ENCODE results near the gene ZSCAN16. TPM values are rescaled to one million over a fixed set of nuclear protein-coding genes. Genes with fewer than 3 reads are reported as not detected.
"Not testable (repeated sequence)": the region's sequence is repeated elsewhere in the genome, so short reads cannot be mapped to it uniquely, and the experiment has no call there.

The ZSCAN16 gene
- total RNA-seq (10 to 100 TPM in 2 of 7 donors, 1 to 10 TPM in 5; 6.2 to 11.7 (median 8.4) TPM), polyA plus RNA-seq (10 to 100 TPM in 1 of 3 donors, 1 to 10 TPM in 2; 8.6 to 11.1 (median 8.8) TPM)
- long read RNA-seq, donor 1, partial matches to known transcripts: 26 of 27 reads
- long read RNA-seq, donor 1, other reads (novel, unspliced or antisense): 0 of 27 reads
- long read RNA-seq, donor 2, partial matches to known transcripts: 0 of 2 reads
- long read RNA-seq, donor 2, other reads (novel, unspliced or antisense): 0 of 2 reads

- Histone ChIP-seq H3K36me3 (peaks cover 0 to 74% (median 33%) of the 10 kb centered on the region in 6 donors), H3K9me3 (no peaks in the 10 kb centered on the region), H3K27me3 (replicated peaks in 1 of 7) (no peaks in the 10 kb centered on the region), H3K4me1 (peaks cover 18 to 55% (median 32%) of the 10 kb centered on the region in 6 donors), H3K27ac (peak within 1 kb of the TSS; percentile 67 to 90 (median 83)), H3K4me3 (peak within 1 kb of the TSS; percentile 59 to 83 (median 63))
- intact Hi-C loops (cut with DNase I; ENCODE audit: low total_unique reads): no loop called here
- 0 to 1% (median 0%) methylated on average over 25 to 28 of the region's 28 CpGs for WGBS, 5 donors
- TF ChIP-seq POLR2A (IDR thresholded peaks at IDR 0.05): no peak
- peak; percentile 78 to 82 (median 82) for TF ChIP-seq POLR2AphosphoS5 (IDR thresholded peaks at IDR 0.05)
- peak; percentile 95 for DNase-seq
These were observed at the start of gene ZSCAN16 for GRCh38 chr6:28124350-28124970. ZSCAN16 (plus strand) TSS chr6:28124609; CDS start chr6:28125444, 835 bp downstream.

GRCh38 chr6:28078050-28078449, 46.4 kb upstream of the ZSCAN16 start:
- H3K27me3 ChIP-seq (replicated peaks in 1 of 7): no peaks in the 10 kb centered on the region
- DNase-seq: no peak
- H3K4me3 ChIP-seq: no peak overlapping the region
- intact Hi-C loops (cut with DNase I; ENCODE audit: low total_unique reads): no loop called here
- peaks cover 2 to 24% (median 17%) of the 10 kb centered on the region in 6 donors for H3K4me1 ChIP-seq
- no peak overlapping the region for H3K27ac ChIP-seq
- TF ChIP-seq CTCF (IDR thresholded peaks at IDR 0.05 in 8 of 11, conservative IDR thresholded peaks at IDR 0.05 in 3 of 11) (no peak), POLR2AphosphoS5 (IDR thresholded peaks at IDR 0.05) (no peak), POLR2A (IDR thresholded peaks at IDR 0.05) (no peak)
- no peaks in the 10 kb centered on the region for H3K36me3 ChIP-seq
- no peaks in the 10 kb centered on the region for H3K9me3 ChIP-seq

GRCh38 chr6:28078836-28079235, 45.6 kb upstream of the ZSCAN16 start:
- no peak for DNase-seq
- 86 to 91% (median 87%) methylated on average over 6 of the region's 6 CpGs for WGBS, 5 donors

GRCh38 chr6:28080381-28080630, 44.1 kb upstream of the ZSCAN16 start, which contains the start of gene ZNF165:
ZNF165 (plus strand) TSS chr6:28080568; CDS start chr6:28085481, 4,913 bp downstream.
- H3K27me3 ChIP-seq (replicated peaks in 1 of 7); H3K36me3 ChIP-seq; H3K9me3 ChIP-seq; DNase-seq; intact Hi-C loops (cut with DNase I; ENCODE audit: low total_unique reads): not testable (repeated sequence)
- Histone ChIP-seq H3K27ac (peak within 1 kb of the TSS; percentile 77 to 95 (median 85)), H3K4me3 (peak within 1 kb of the TSS; percentile 68 to 94 (median 77)), H3K4me1 (peaks cover 2 to 24% (median 17%) of the 10 kb centered on the region in 6 donors)
- WGBS, 5 donors: 0 to 2% (median 1%) methylated on average over 15 of the region's 15 CpGs

More at GRCh38 chr6:28078836-28079235, 45.6 kb upstream of the ZSCAN16 start:
- H3K4me1 ChIP-seq: peaks cover 2 to 24% (median 17%) of the 10 kb centered on the region in 6 donors
- intact Hi-C loops (cut with DNase I; ENCODE audit: low total_unique reads): no loop called here
- no peaks in the 10 kb centered on the region for H3K27me3 ChIP-seq (replicated peaks in 1 of 7)
- no peak for TF ChIP-seq POLR2AphosphoS5 (IDR thresholded peaks at IDR 0.05)
- TF ChIP-seq POLR2A (IDR thresholded peaks at IDR 0.05): no peak
- no peak for TF ChIP-seq CTCF (IDR thresholded peaks at IDR 0.05 in 8 of 11, conservative IDR thresholded peaks at IDR 0.05 in 3 of 11)
- no peak overlapping the region for H3K4me3 ChIP-seq
- no peaks in the 10 kb centered on the region for H3K9me3 ChIP-seq
- no peaks in the 10 kb centered on the region for H3K36me3 ChIP-seq
- H3K27ac ChIP-seq: no peak overlapping the region

Measured in spleen (tissue), 13 donors.